D721Med (cell line): ENCODE measurements around the gene SRBD1.

Source experiments
- DNase-seq: peaks from one replicate; pipeline ENCODE4 v3.0.0; 2011; ENCODE audit warnings: low spot score; ENCODE audit not compliant: insufficient read length
- FAIRE-seq: peaks from 2 replicates; lab custom pipeline; 2011; peaks lifted over from hg19 to GRCh38; lab: Jason Lieb, UNC
- TF ChIP-seq, protein P1 (sequence below): IDR thresholded peaks from 2 replicates; pipeline ENCODE4 v1.5.1; 2012; ENCODE audit warnings: mild to moderate bottlenecking, control low read depth; ENCODE audit not compliant: insufficient read depth; ENCODE audit errors: missing control alignments

The SRBD1 gene

DNA sequence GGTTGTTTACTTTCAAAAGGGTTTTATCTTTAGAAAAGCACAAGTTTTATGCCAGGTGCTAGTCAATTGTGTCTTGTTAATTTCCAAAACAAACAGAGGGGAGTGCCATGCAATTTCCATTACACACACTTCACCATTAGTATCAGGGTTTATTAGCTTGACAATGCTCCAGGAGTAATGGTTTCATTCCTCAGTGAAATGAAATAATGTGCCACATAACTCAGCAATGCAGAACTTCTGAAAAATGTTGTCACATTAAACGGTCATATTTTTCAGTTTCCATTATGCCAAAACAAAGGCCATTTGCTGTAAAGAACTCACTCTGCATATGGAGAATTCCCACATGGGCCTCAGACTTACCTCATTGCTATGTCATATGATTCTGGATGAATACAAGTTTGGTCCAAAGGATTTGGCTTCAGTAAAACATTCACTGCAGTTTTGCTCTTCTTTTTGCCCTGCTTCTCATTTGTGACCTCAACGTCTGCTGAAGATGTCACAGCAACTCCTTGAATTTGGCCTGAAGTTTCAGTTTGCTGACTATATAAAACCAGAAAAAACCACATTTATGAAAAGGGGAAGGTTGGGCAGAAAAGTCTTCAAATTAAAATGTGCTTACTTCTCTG, 198.2 kb downstream of the SRBD1 start:
- no peak for FAIRE-seq

DNA sequence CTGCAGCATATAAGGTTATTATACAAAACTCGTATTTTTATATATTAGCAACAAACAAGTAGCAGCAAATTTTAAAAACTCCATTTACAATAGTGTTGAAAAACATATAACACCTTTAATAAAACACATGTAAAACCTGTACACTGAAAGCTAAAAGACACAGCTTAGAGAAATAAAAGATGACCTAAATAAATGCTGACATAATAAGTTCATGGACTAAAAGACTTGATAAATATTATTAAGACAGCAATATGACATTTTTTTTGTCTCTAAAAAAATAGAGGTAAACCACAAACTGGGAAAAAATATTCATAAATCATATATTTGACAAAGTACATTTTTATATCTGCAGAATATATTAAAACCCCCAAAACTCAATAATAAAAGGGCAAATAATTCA, 201.4 kb downstream of the SRBD1 start:
- TF ChIP-seq, protein P1, sequence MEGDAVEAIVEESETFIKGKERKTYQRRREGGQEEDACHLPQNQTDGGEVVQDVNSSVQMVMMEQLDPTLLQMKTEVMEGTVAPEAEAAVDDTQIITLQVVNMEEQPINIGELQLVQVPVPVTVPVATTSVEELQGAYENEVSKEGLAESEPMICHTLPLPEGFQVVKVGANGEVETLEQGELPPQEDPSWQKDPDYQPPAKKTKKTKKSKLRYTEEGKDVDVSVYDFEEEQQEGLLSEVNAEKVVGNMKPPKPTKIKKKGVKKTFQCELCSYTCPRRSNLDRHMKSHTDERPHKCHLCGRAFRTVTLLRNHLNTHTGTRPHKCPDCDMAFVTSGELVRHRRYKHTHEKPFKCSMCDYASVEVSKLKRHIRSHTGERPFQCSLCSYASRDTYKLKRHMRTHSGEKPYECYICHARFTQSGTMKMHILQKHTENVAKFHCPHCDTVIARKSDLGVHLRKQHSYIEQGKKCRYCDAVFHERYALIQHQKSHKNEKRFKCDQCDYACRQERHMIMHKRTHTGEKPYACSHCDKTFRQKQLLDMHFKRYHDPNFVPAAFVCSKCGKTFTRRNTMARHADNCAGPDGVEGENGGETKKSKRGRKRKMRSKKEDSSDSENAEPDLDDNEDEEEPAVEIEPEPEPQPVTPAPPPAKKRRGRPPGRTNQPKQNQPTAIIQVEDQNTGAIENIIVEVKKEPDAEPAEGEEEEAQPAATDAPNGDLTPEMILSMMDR, result no peak
- no peak for FAIRE-seq
- DNase-seq, result no peak

More for the DNA sequence above, 198.2 kb downstream of the SRBD1 start:
- TF ChIP-seq, protein P1, result no peak
- DNase-seq, result no peak

DNA sequence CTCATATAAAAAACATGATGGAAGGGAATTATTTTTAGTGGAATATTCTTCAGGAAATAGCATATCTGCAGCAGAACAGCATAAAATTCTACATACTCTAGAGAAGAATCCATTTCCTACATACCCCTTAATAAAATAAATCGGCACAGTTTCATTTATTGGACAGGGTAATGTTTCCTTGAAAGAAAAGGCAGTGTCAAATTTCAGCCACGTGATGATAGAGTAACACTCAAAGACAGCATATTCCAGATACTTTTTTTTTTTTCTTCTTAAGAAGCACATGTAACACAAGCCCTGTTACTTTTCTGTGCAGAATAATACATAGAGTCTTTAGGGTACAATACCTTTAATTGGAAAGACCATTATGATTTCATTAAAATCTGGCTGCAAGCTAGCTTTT, 204.4 kb downstream of the SRBD1 start:
- FAIRE-seq, result no peak
- TF ChIP-seq, protein P1, result no peak
- DNase-seq, result no peak

DNA sequence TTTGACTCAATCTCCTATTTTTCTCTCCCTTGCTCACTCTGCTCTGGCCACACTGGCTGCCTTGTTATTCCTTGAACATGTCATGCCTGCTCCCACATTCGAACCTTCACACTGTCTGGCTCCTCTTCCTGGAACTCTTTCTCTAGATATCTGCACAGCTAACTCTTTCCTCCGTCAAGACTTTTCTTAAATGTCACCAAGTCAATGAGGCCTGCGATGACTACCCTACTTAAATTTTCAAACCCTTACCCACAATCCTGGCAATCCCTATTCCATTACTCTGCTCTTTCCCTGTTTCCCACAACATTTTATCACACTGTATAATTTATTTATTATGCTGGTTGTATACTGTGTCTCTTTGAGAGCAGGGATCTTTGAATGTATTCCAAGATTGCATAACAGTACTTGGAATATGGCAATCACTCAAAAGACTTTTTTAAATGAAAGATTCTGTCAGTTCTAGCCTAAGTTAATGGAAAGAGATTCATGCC, 206.2 kb downstream of the SRBD1 start:
- DNase-seq (no peak), FAIRE-seq (no peak)
- TF ChIP-seq, protein P1, result no peak

DNA sequence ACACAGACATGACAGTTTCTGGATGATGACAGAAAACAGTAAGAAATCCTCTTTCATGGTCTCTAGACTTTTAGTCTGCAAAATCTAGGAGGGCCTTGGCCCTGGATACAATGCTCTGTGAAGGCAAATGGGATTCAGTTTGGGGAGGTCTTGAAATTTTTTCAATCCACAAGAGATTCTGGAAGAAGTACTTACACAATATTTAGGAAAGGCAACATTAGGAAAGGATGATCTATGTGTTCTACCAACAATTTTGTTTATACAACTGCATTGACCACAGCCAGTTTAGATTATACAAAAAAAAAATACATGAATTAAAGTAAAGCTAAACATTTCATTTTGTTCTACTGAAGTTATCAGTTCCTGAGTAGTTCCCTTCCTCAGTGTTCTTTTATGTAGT, 208.0 kb downstream of the SRBD1 start:
- no peak for DNase-seq
- TF ChIP-seq, protein P1, result no peak
- no peak for FAIRE-seq

DNA sequence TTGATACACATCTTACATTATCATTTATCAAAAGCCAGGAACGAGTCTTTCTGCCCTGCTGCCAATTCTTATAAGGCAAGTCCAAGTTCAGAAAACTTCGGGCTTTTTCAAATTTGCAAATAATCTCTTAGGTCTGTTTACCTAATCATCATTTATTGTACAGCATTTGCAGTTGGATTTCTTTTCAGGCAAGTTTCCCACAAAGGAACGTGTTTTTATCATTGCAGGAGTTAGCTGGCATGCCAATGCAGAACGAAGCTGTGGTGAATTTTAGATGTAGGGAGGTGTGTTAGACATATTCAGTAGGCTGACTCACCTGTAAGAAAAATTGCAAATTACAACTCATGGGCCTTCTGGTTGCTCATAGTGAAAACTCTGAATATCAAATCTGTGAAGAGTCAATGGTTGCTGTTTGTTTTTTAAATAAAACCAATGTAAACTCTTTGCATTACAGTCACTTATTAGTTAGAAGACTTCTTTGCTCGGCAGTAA, 209.6 kb downstream of the SRBD1 start:
- TF ChIP-seq, protein P1, result no peak
- FAIRE-seq (no peak), DNase-seq (no peak)
